Astrocyte (in vitro differentiated cells and primary cell): ENCODE measurements around the gene PNO1.

Experiments
- EZH2 ChIP-seq: IDR thresholded peaks from 2 replicates; pipeline ENCODE4 v1.6.1; 2012; ENCODE audit warnings: mild to moderate bottlenecking, low read length, inconsistent platforms; ENCODE audit not compliant: insufficient read depth
- TF ChIP-seq, protein P1 (sequence below): IDR thresholded peaks from 2 replicates; pipeline ENCODE4 v1.5.1; 2011; ENCODE audit warnings: low read depth, mild to moderate bottlenecking, inconsistent platforms, low read length, moderate library complexity; ENCODE audit not compliant: insufficient read depth

DNA sequence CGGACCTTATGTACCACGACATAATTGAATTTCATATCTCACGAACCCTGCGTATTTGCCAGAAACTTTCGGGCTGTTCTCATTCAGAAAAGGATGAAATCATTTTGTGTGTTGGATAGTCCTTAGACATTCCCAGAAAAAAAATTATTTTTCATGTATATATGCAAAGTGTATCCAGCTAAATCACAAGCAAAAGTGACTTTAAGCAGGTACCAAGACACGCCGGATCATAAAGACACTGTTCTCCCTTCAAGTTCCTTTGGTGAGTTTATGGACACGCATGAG lies 35.1 kb upstream of the PNO1 start:
- TF ChIP-seq, protein P1, sequence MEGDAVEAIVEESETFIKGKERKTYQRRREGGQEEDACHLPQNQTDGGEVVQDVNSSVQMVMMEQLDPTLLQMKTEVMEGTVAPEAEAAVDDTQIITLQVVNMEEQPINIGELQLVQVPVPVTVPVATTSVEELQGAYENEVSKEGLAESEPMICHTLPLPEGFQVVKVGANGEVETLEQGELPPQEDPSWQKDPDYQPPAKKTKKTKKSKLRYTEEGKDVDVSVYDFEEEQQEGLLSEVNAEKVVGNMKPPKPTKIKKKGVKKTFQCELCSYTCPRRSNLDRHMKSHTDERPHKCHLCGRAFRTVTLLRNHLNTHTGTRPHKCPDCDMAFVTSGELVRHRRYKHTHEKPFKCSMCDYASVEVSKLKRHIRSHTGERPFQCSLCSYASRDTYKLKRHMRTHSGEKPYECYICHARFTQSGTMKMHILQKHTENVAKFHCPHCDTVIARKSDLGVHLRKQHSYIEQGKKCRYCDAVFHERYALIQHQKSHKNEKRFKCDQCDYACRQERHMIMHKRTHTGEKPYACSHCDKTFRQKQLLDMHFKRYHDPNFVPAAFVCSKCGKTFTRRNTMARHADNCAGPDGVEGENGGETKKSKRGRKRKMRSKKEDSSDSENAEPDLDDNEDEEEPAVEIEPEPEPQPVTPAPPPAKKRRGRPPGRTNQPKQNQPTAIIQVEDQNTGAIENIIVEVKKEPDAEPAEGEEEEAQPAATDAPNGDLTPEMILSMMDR = no peak
- TF ChIP-seq EZH2 = no peak
